Cerebellar nuclear complex (tissue), 1 donor: ENCODE results near the gene RNF169.

Source experiments
- DNase-seq, 2 experiments: peaks; one replicate each; lab custom pipeline; 2025; lab: John Stamatoyannopoulos, UW

Gene RNF169

GRCh38 chr11:74871037-74871436 lies 122.4 kb downstream of the RNF169 start:
- DNase-seq, result no peak

GRCh38 chr11:74877132-74877531 lies 128.5 kb downstream of the RNF169 start:
- no peak for DNase-seq
